A673 (cell line): ENCODE results near the gene HOMER1.

Source experiments
- CTCF ChIP-seq: fragments of 300-800, 200-600 bp; sonication (generic); conservative IDR thresholded peaks from 2 replicates; pipeline ENCODE4 v1.5.1; 2017; ENCODE audit warnings: low read depth, mild to moderate bottlenecking, antibody characterized with exemption, low read length, moderate library complexity, mixed read lengths
- EZH2 ChIP-seq: fragments of 200-600 bp; sonication (generic); IDR thresholded peaks from 2 replicates; pipeline ENCODE4 v1.6.1; 2017; ENCODE audit warnings: borderline replicate concordance, low read depth, mild to moderate bottlenecking, mixed read lengths, antibody characterized with exemption, low read length; ENCODE audit not compliant: poor library complexity, severe bottlenecking

- TF ChIP-seq CTCF (no peak), EZH2 (no peak)
Observed at GRCh38 chr5:79487251-79487650, 26.7 kb downstream of the HOMER1 start.
